ENCODE measurements around the gene DMTF1. TPM values are rescaled to one million over a fixed set of nuclear protein-coding genes. Genes with fewer than 3 reads are reported as not detected.

Gene DMTF1
- polyA plus RNA-seq, 1 donor (not counting 4 experiments of a cell fraction or from before 2014, with no cell fraction given) = 98.4 TPM

DNA sequence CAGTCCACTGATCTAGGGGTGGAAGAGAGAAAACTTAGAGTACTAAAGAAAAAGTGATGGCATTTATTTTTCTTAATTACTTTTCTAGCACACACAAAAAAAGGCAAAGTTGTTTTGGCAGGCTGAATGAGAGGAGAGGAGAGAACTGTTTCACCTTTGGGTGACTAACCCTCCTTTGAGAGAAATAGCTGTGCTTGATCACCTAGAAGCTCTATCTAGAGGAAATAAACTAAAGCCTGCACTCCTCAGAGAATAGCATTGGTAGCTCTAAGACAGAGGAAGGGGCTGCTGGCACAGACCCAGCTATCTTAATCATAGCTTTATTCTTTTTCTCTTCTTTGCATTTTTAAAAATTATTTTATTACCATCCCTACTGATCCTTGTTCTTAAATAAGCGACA is 61.0 kb downstream of the DMTF1 start:
- H3K9ac ChIP-seq (ENCODE audit: control insufficient read depth, extremely low read depth, insufficient read depth, low read length) = no peak overlapping the region
- dilution Hi-C loops (cut with MboI; ENCODE audit: extremely low pct_ligation_motif_present, low sequenced_read_pairs) = no loop called here
- H2AFZ ChIP-seq (ENCODE audit: control insufficient read depth, low read length) = no peak overlapping the region
- no peaks in the 10 kb centered on the region for H4K20me1 ChIP-seq (ENCODE audit: control insufficient read depth, extremely low read depth, insufficient read depth, low read length)
- no peak overlapping the region for H3K27ac ChIP-seq (ENCODE audit: control insufficient read depth, insufficient read depth, low read length)
- H3K4me1 ChIP-seq (ENCODE audit: control insufficient read depth, extremely low read depth, insufficient read depth, low read length) = peaks cover 4% of the 10 kb centered on the region
- no peak overlapping the region for H3K4me2 ChIP-seq (ENCODE audit: control insufficient read depth, extremely low read depth, insufficient read depth, low read depth, low read length)
- no peaks in the 10 kb centered on the region for H3K9me3 ChIP-seq (ENCODE audit: control insufficient read depth, low read depth, low read length)
- H3K9me1 ChIP-seq (ENCODE audit: control insufficient read depth, extremely low read depth, insufficient read depth, low read length) = no peaks in the 10 kb centered on the region
- peaks cover 57% of the 10 kb centered on the region for H3K79me2 ChIP-seq (ENCODE audit: control insufficient read depth, insufficient read depth, low read length)
- no peaks in the 10 kb centered on the region for H3K27me3 ChIP-seq (ENCODE audit: control insufficient read depth, extremely low read depth, insufficient read depth, low read length)
- H3K36me3 ChIP-seq (ENCODE audit: control insufficient read depth in 2 of 2, extremely low read depth in 1 of 2, insufficient read depth in 2 of 2, low read length in 2 of 2) = peaks cover 3 to 6% of the 10 kb centered on the region in 2 experiments
- no peak for FAIRE-seq
- no peak overlapping the region for H3K4me3 ChIP-seq (ENCODE audit: control insufficient read depth in 2 of 3, extremely low read depth in 1 of 3, insufficient read depth in 2 of 3, low read depth in 1 of 3, low read length in 3 of 3)
- DNase-seq (ENCODE audit: low read depth, low spot score) = no peak
- no peak for TF ChIP-seq EZH2 (IDR thresholded peaks at IDR 0.05; ENCODE audit: low read length)
- no peak for TF ChIP-seq CTCF (optimal IDR thresholded peaks at IDR 0.05 in 1 of 3, IDR thresholded peaks at IDR 0.05 in 1 of 3, conservative IDR thresholded peaks at IDR 0.05 in 1 of 3; ENCODE audit: extremely low read depth in 1 of 3, insufficient read depth in 2 of 3, low read length in 3 of 3)

DNA sequence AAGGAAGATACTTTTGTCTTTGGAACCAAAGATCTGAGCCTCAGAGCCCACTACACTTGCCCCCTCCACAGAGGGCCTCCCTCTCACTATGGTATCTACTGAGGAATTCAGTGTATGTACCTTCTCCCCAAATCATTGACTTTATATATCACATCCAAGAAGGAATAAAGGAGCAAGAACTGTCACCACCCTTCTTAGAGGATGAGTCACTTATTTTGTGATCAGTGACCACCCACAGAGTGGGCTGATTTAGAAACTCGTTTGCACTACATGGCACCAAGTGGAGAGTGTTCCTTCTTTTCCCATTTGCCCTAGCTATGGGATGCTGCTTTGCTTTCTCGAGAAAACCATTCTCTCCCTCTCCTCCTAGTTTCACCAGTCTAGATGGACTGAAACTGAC is 61.6 kb downstream of the DMTF1 start:
- dilution Hi-C loops (cut with MboI; ENCODE audit: extremely low pct_ligation_motif_present, low sequenced_read_pairs) = no loop called here
- no peak for FAIRE-seq

More for the DNA sequence above, 61.6 kb downstream of the DMTF1 start:
- Histone ChIP-seq H3K9ac (ENCODE audit: control insufficient read depth, extremely low read depth, insufficient read depth, low read length) (no peak overlapping the region), H3K4me3 (ENCODE audit: control insufficient read depth in 2 of 3, extremely low read depth in 1 of 3, insufficient read depth in 2 of 3, low read depth in 1 of 3, low read length in 3 of 3) (no peak overlapping the region), H3K4me2 (ENCODE audit: control insufficient read depth, extremely low read depth, insufficient read depth, low read depth, low read length) (no peak overlapping the region), H3K27me3 (ENCODE audit: control insufficient read depth, extremely low read depth, insufficient read depth, low read length) (no peaks in the 10 kb centered on the region), H3K9me1 (ENCODE audit: control insufficient read depth, extremely low read depth, insufficient read depth, low read length) (no peaks in the 10 kb centered on the region), H2AFZ (ENCODE audit: control insufficient read depth, low read length) (no peak overlapping the region), H3K27ac (ENCODE audit: control insufficient read depth, insufficient read depth, low read length) (no peak overlapping the region), H4K20me1 (ENCODE audit: control insufficient read depth, extremely low read depth, insufficient read depth, low read length) (no peaks in the 10 kb centered on the region), H3K9me3 (ENCODE audit: control insufficient read depth, low read depth, low read length) (no peaks in the 10 kb centered on the region), H3K79me2 (ENCODE audit: control insufficient read depth, insufficient read depth, low read length) (peaks cover 55% of the 10 kb centered on the region), H3K4me1 (ENCODE audit: control insufficient read depth, extremely low read depth, insufficient read depth, low read length) (peaks cover 4% of the 10 kb centered on the region), H3K36me3 (ENCODE audit: control insufficient read depth in 2 of 2, extremely low read depth in 1 of 2, insufficient read depth in 2 of 2, low read length in 2 of 2) (peaks cover 3 to 6% of the 10 kb centered on the region in 2 experiments)
- no peak for TF ChIP-seq CTCF (optimal IDR thresholded peaks at IDR 0.05 in 1 of 3, IDR thresholded peaks at IDR 0.05 in 1 of 3, conservative IDR thresholded peaks at IDR 0.05 in 1 of 3; ENCODE audit: extremely low read depth in 1 of 3, insufficient read depth in 2 of 3, low read length in 3 of 3)
- TF ChIP-seq EZH2 (IDR thresholded peaks at IDR 0.05; ENCODE audit: low read length) = no peak
- DNase-seq (ENCODE audit: low read depth, low spot score) = no peak
